HL-60/S4 (cell line): Measurements from ENCODE around the gene CMTM8.

ENCODE experiments used
- in situ Hi-C: fragments of 300-500 bp; cut with MboI; formaldehyde crosslinking; loops from 2 replicates; pipeline ENCODE4 v1.14.3; 2022; ENCODE audit warnings: low sequenced_read_pairs

Gene CMTM8

GRCh38 chr3:32325927-32326326, 87.4 kb downstream of the CMTM8 start:
- in situ Hi-C loops = loop anchor here (25.0 kb wide), 1 partner anchor 139 kb away; no protein-coding TSS in a partner anchor

- in situ Hi-C loops = loop anchor here (25.0 kb wide), 1 partner anchor 139 kb away; no protein-coding TSS in a partner anchor
These were observed 88.3 kb downstream of the CMTM8 start for GRCh38 chr3:32326795-32327194.

- in situ Hi-C loops = loop anchor here (25.0 kb wide), 1 partner anchor 147 kb away; no protein-coding TSS in a partner anchor
These were observed 96.2 kb downstream of the CMTM8 start for GRCh38 chr3:32334675-32335074.

- in situ Hi-C loops = loop anchor here (25.0 kb wide), 1 partner anchor 148 kb away; no protein-coding TSS in a partner anchor
These were observed 97.1 kb downstream of the CMTM8 start for GRCh38 chr3:32335365-32336112.

- in situ Hi-C loops = loop anchor here (25.0 kb wide), 1 partner anchor 149 kb away; no protein-coding TSS in a partner anchor
These were observed 97.6 kb downstream of the CMTM8 start for GRCh38 chr3:32336113-32336498.

- in situ Hi-C loops = loop anchor here (25.0 kb wide), 1 partner anchor 150 kb away; no protein-coding TSS in a partner anchor
These were observed 99.0 kb downstream of the CMTM8 start for GRCh38 chr3:32337505-32337904.

GRCh38 chr3:32340039-32340438, 101.6 kb downstream of the CMTM8 start:
- in situ Hi-C loops = loop anchor here (25.0 kb wide), 1 partner anchor 153 kb away; no protein-coding TSS in a partner anchor

- in situ Hi-C loops = loop anchor here (25.0 kb wide), 1 partner anchor 153 kb away; no protein-coding TSS in a partner anchor
These were observed 102.3 kb downstream of the CMTM8 start for GRCh38 chr3:32340611-32341365.

- in situ Hi-C loops = loop anchor here (25.0 kb wide), 1 partner anchor 160 kb away; no protein-coding TSS in a partner anchor
These were observed 109.1 kb downstream of the CMTM8 start for GRCh38 chr3:32347343-32348125.

GRCh38 chr3:32349184-32349583, 110.7 kb downstream of the CMTM8 start:
- in situ Hi-C loops = loop anchor here (25.0 kb wide), 1 partner anchor 162 kb away; no protein-coding TSS in a partner anchor

GRCh38 chr3:32352563-32352962, 114.1 kb downstream of the CMTM8 start:
- in situ Hi-C loops = no loop called here

GRCh38 chr3:32353351-32353750, 114.9 kb downstream of the CMTM8 start:
- in situ Hi-C loops = no loop called here

- in situ Hi-C loops = no loop called here
These were observed 115.9 kb downstream of the CMTM8 start for GRCh38 chr3:32354362-32354778.

GRCh38 chr3:32355751-32356291, 117.3 kb downstream of the CMTM8 start:
- in situ Hi-C loops = no loop called here

- in situ Hi-C loops = no loop called here
These were observed 121.4 kb downstream of the CMTM8 start for GRCh38 chr3:32359766-32360492.

- in situ Hi-C loops = no loop called here
These were observed 122.0 kb downstream of the CMTM8 start for GRCh38 chr3:32360493-32360827.

GRCh38 chr3:32366638-32367397, 128.3 kb downstream of the CMTM8 start:
- in situ Hi-C loops = no loop called here

- in situ Hi-C loops = no loop called here
These were observed 129.0 kb downstream of the CMTM8 start for GRCh38 chr3:32367442-32367841.
